HG03575 (cell line): ENCODE measurements around the gene FARS2.
A peak's percentile ranks its signal among the peaks of the same experiment; 100 is the strongest.

Experiments used
- ATAC-seq: cut with Tn5 transposase; IDR thresholded peaks from one replicate; pipeline ENCODE4 v1.9.1; 2021; ENCODE audit not compliant: unreplicated experiment, insufficient number of reproducible peaks, low FRiP score; ENCODE audit errors: extremely low read depth

Gene FARS2

DNA sequence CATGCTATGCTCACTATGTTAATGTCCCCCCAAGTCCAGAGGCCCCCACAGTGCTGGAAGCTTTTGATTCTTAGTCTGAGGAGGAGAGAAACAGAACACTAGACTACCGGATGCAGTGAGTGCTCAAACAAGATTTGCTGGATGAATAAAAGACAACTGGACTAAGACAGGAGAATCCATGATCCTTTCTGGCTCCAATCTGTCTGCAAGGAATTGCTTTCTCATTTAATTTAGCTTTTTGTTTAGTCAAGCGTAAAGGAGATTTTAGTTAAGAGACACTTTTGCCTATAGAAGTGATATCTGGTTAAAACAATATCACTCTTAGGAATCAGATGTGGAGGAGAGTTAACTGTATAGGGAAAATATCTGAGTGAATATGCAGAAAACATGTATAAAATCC, 14.1 kb upstream of the FARS2 start:
- ATAC-seq: no peak

DNA sequence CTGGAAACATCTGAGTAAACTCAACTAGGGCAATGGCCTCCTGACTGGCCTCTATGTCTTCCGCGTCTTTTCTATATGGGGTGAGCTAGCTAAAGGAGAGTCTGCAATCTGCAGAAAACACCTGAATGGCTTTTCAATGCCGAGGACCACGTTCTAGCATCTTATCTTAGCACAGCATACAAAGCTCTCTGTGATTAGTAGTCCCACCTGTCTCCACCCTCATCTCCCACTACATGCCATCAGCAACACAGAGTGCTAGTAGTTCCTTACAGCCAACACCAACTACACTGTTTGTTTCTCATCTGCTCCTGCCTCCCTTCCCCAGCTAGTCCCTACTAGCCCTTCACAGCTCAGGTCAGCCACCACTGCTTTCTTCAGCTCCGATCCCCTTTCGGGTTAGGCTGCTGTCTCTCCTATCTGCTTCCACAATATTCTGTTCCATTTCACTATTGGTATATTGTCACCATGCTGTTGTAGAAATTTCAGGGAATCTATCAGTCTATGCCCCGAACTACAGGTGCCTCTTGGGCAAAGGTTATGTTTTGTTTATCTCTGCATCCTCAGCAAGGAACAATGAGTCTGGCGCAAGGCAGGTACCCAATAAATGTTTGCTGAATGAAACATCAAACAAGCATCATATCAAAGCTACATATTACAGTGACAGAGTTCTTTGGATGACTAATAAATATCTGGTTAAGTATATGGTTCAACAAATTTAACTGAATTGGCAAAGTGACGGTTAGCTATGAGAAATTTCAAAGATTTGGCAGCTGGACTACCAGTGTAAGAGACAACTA, 12.8 kb upstream of the FARS2 start:
- ATAC-seq: no peak

GRCh38 chr6:5249451-5250122, 11.7 kb upstream of the FARS2 start:
- no peak for ATAC-seq

DNA sequence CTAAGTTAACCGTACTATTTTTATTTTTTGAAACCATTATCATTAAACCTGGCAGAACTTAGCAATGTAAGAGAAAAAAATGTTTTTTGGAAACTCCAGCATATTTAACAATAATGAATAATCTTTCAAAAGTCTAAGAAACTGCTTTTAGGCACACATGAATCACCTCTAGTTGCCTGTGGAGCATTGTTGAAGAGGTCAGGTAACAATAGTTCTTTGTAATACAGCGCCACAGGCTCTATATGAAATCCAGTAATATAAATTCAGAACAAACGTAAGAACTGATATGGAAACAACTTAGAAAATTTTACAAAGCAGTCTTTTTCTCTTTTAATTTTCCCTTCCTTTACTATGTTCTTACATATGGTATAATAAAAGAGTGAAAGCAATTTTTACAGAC, 10.9 kb upstream of the FARS2 start:
- ATAC-seq: no peak

- no peak for ATAC-seq
Measured at GRCh38 chr6:5250911-5251310, 10.4 kb upstream of the FARS2 start.

DNA sequence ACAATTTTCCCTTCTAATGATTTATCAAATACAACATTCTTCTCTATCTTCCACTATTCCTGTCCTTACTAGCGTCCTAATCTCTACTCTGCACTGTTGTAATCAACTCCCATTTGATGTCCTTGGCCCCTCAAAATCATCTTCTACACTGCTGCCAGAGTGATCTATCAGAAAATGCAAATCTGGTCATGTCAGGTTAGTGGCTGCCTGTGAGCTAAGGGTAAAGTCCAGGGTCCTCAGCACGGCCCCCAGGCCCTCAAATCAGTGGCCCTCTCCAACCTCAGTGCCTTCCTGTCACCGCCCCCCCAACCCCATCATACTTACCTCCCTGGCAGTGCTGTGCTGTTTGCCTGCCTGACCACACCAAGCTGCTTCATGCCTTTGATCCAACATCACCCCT, 4.4 kb upstream of the FARS2 start:
- no peak for ATAC-seq

DNA sequence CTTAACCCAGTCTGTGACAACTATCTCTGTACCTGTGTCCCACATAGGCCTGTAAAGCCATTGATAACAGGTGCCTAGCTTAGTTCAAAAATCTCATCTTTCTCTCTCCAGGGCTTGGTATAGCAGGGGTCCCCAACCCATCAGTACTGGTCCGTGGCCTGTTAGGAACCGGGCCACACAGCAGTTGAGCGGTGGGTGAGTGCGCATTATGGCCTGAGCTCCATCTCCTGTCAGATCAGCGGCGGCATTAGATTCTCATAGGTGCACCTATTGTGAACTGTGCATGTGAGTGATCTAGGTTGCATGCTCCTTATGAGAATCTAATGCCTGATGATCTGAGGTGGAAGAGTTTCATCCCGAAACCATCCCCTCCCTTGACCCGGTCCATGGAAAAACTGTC, 3.9 kb upstream of the FARS2 start:
- no peak for ATAC-seq

GRCh38 chr6:5259428-5259827, 1.9 kb upstream of the FARS2 start:
- no peak for ATAC-seq

DNA sequence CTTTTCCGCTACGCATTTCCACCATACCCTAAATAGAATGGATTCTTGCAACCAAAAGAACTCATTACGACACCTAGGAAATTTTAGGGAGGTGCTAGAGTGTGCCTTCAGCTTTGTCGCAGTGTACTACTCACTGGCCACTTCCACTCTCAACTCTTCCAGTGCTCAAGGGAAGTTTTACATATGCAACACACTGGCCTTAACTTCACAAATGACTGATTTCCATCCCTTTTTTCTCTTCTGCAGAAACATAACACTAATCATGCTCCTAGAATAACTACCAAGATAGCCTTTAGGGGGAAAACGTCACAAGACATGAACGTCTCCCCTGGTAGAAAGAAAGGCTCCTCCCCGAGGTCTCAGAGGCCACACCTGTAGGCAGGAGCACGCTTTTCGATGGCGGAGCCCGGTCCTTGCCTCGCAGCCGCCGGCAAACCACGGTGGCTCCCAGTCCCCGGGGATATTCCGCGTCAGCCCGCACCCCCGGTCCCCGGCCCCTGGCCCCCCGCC, 1.1 kb upstream of the FARS2 start:
- ATAC-seq: peak; percentile 30

DNA sequence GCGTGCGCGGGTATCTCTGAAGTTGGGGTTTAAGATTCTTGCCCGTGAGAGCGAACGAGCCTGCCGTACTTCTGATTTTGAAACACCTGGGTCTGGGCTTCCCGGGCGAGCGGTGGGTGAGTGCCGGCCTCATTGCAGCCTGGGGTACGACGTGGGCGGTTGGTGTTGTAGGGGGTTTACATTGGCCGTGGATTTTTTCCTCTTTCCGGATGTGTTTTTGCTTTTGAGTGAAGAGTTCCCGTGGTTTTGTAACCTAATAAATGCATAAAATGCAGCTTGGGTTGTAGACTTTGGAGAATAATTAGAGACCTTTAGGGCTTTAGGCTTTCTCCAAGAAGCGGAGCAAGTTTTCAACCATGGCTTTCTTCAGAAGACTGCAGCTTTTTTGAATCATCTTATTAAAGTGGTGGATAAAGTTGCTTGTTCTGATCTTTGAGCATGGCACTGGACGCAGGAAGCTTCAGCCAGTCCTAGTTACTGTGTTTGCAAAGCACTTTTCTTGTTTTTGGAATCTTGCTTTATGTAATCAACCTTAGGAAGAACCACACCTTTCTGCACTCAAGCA, 314 bp downstream of the FARS2 start:
- no peak for ATAC-seq

DNA sequence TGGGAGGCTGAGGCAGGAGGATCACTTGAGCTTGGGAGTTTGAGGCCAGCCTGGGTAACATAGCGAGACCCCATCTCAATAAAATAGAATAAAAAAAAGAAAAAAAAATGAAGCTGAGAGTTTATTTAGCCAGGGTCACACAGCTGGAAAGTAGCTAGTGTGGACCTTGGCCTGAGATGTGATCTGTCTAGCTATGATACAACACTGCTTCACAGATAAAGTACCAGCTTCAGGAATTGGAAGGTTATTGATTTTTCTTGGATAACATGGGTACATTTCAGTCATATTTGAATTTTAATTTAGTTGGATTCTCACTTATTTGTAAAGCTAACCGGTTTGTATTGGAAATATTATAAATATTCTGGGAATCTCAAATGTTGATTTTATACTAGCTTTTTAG, 5.1 kb downstream of the FARS2 start:
- ATAC-seq: no peak

DNA sequence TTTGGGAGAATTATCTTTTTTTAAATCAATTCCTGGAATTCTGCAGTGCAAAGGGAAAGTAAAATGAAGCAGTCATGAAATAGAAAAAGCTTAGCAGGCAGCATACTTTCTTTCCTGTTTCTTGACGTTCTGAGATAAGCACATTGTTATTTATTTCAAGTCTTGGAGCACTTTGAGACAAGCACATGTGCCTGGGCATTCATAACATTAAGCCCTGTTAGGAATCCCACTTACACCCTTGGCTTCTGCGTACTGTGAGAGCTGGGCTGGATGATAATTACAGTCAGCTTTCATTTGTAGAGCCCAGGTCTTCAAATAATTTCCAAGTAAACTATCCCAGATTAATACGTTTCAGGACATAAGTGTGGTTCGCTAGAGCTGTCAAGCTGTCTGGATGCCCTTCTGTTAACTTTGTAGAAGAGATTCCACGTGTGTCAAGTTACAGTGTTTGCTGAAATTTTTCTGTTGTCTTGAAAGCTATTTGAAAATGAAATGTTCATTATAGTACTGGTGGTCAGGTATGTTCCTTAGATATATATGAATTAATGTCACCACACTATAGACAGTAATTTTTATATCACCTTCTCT, 8.9 kb downstream of the FARS2 start:
- no peak for ATAC-seq

- no peak for ATAC-seq
Measured at GRCh38 chr6:5271926-5272325, 10.6 kb downstream of the FARS2 start.

- ATAC-seq: no peak
Measured at GRCh38 chr6:5274231-5274630, 12.9 kb downstream of the FARS2 start.

GRCh38 chr6:5275497-5275896, 14.2 kb downstream of the FARS2 start:
- ATAC-seq: no peak

DNA sequence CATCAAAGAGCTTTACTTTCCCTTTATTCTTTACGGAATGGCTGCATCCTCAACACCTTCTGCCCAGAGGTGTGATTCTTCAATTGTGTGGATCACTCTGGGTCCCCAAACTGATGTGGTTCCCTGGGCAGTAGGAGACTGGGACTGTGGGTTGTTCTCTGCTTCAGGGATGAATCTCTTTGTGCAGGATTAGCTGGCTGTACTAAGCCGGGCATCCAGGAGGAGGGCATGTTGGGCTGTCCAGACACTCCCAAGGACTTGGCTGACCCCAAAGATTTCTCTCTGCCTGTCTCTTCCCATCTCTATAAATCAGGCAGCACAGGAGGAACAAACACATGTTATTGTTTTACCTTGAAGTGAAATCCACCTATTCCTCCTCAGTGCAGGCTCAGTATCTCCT, 15.3 kb downstream of the FARS2 start:
- no peak for ATAC-seq

DNA sequence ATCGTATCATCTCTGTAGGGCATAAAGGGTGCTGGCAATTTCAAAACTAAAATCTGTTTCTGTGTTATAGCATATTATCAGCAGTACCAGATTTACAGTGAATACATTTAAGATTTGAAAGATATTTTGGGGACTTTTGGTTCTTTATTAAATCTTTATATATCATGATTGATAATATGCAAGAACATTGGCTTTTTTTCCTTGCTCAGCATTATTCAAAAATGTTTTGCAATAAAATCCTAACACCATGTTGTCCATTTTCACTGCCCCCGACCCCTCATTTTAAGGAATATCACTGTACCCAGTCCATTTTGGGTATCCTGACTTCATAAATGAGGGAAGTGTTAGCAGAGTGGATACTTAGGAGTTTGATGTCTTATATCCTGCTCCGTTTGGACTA, 16.3 kb downstream of the FARS2 start:
- ATAC-seq: no peak

- ATAC-seq: no peak
Measured at GRCh38 chr6:5278047-5278446, 16.7 kb downstream of the FARS2 start.

DNA sequence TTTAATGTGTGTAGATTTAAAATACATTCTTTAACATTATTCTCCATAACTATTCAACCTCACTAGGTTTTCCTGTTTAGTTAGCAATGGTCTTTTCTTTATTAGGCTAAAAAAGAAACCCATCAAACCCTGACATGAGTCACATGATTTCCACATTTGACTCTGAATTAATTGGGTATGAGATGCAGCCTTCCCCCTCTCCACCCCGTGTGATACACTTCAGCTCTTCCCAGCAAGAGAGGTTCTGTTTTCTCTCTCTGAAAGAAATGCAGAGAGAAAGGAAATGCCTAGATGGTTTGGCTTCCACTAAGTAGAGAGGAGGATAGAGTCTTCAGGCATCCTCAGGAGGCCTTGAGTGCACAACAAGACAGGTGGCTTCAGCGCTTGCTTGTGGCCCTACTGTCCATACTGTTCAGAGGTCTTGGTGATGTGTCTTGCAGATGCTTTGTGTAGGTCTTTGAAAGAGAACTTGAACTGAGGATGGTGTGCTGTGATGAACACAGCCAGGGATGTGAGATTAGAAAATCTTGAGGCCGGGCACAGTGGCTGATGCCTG, 17.3 kb downstream of the FARS2 start:
- ATAC-seq: no peak
